ENCODE data around the gene GGA3. TPM values are rescaled to one million over a fixed set of nuclear protein-coding genes. Genes with fewer than 3 reads are reported as not detected.

GGA3 gene
- polyA plus RNA-seq, 1 experiment: 25.0 TPM

DNA sequence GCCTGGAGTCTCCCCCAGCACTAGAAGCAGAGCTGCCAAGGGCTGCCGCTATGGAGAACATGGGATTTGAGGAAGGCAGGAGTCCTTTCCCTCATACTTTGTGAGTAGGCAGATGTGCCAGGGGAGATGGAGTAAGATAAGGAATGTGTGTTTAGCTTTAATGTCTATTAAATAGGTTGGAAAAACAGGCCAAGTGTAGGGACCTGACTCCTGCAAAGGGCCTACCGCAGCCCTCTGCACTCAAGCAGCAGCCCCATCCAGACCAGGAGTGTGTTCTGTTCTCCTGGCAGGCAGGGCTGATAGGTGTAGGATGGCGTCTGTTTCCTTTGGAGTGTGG is 11.4 kb upstream of the GGA3 start:
- Histone ChIP-seq H3K9me3 (ENCODE audit: control insufficient read depth, insufficient read depth, low read length) (no peaks in the 10 kb centered on the region; the same call in 1 of the 2 replicates), H3K27ac (ENCODE audit: low read depth, low read length) (no peak overlapping the region), H3K27me3 (ENCODE audit: control insufficient read depth, insufficient read depth, low read length) (no peaks in the 10 kb centered on the region), H3K4me3 (ENCODE audit: low read depth, low read length) (no peak overlapping the region)
- CTCF ChIA-PET: interaction anchor here (3.7 kb wide), 1 partner anchor 12 kb away, joined by 70 read pairs; the partner anchor contains the start of genes GGA3 and MRPS7
- no peak for TF ChIP-seq CTCF (IDR thresholded peaks at IDR 0.05; ENCODE audit: low read depth, low read length)
- POLR2A ChIA-PET: interaction anchor here (3.1 kb wide), 1 partner anchor 11 kb away, joined by 29 read pairs; the partner anchor contains the start of genes GGA3 and MRPS7
- DNase-seq (ENCODE audit: low read depth, low spot score): no peak

DNA sequence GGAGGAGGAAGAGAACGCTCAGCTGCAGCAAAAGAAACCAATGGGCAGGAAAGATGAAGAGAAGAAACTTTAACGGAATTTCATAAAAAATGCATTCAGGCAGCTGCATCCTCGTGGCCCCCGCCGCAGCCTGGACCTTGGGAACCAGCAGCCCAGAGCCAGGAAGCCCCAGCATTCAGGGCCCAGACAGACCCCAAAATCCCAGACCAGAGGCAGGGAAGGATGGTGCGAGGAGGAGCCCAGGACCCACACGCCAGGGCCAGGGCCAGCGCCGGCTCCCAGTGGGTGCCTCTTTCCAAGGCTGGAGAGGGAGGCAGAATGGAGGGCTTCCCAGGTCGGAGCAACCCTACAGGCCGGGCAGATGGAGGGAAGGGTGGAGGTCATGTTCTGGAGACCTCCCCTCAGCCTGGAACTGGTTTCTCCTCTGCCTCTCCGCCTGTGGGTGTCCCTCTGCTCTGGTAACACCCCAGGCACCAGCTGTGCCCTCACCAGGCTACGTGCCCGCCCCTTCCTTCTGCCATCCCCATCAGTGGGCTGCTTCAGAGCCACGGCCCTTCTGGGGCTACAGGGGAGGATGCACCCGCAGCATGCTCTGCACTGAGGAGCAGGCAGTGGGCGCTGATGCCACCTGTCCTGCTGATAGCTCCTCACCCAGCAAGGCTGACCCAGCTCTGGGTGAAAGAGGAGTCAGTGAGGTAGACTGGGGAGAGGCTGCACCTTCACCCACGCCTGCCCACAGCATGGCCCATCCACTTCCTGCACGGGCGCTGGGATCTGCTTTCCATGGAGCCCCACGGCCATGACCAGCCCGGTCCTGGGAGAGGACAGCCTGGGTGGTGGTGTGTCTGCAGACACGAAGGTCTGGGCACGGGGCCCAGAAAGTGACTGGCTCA is 10.8 kb upstream of the GGA3 start:
- ChIA-PET POLR2A (interaction anchor here (2.4 to 3.1 kb wide), 2 partner anchors 10 to 17 kb away, joined by 24 to 29 read pairs; partner anchors contain the start of genes GGA3, MRPS7 and SLC25A19), CTCF (interaction anchor here (0.6 to 4.5 kb wide), 11 partner anchors 7 to 159 kb away, joined by 3 to 70 read pairs (median 10); partner anchors contain the start of genes GGA3, MRPS7 and SLC25A19)
- H3K27ac ChIP-seq (ENCODE audit: low read depth, low read length): no peak overlapping the region
- H3K27me3 ChIP-seq (ENCODE audit: control insufficient read depth, insufficient read depth, low read length): no peaks in the 10 kb centered on the region
- TF ChIP-seq CTCF (IDR thresholded peaks at IDR 0.05; ENCODE audit: low read depth, low read length): no peak
- no peaks in the 10 kb centered on the region; the same call in 1 of the 2 replicates for H3K9me3 ChIP-seq (ENCODE audit: control insufficient read depth, insufficient read depth, low read length)
- H3K4me3 ChIP-seq (ENCODE audit: low read depth, low read length): peak overlapping the region; percentile 68
- no peak for DNase-seq (ENCODE audit: low read depth, low spot score)

- no peaks in the 10 kb centered on the region; the same call in 1 of the 2 replicates for H3K9me3 ChIP-seq (ENCODE audit: control insufficient read depth, insufficient read depth, low read length)
- no peak overlapping the region for H3K27ac ChIP-seq (ENCODE audit: low read depth, low read length)
- CTCF ChIA-PET: interaction anchor here (0.5 to 4.5 kb wide), 48 partner anchors 8 to 310 kb away, joined by 3 to 70 read pairs (median 4); partner anchors contain the start of genes GGA3, GRB2, MRPS7 and SLC25A19
Measured at GRCh38 chr17:75271233-75271954, 10.0 kb upstream of the GGA3 start.

DNA sequence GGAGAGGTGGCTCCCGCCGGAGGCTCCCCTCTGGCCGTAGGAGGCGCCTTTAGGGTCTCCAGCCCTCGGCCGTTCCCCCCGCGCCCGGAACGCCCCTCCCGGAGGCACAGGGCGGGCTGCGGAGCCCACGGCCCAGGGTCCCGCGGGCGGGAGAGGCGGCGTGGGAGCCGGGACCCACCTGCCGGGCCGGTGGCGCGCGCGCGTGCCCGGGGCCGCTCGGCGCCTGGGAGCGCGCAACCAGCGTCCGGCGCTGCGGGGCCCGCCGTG is 9.5 kb upstream of the GGA3 start, which contains the start of gene MIF4GD:
MIF4GD (minus strand) TSS at position 266 of the 267 bp plus-strand sequence. CDS start 1,036 bp downstream, outside the sequence.
- POLR2A ChIA-PET: interaction anchor here (0.6 to 3.1 kb wide), 8 partner anchors 9 to 612 kb away, joined by 3 to 29 read pairs (median 4); partner anchors contain the start of genes GGA3, GRB2, MRPS7 and NUP85

More at GRCh38 chr17:75271233-75271954, 10.0 kb upstream of the GGA3 start:
- no peak for DNase-seq (ENCODE audit: low read depth, low spot score)
- Histone ChIP-seq H3K4me3 (ENCODE audit: low read depth, low read length) (peak overlapping the region; percentile 68), H3K27me3 (ENCODE audit: control insufficient read depth, insufficient read depth, low read length) (no peaks in the 10 kb centered on the region)
- POLR2A ChIA-PET: interaction anchor here (0.6 to 3.1 kb wide), 7 partner anchors 10 to 611 kb away, joined by 3 to 29 read pairs (median 4); partner anchors contain the start of genes GGA3, GRB2, MRPS7 and NUP85
- TF ChIP-seq CTCF (IDR thresholded peaks at IDR 0.05; ENCODE audit: low read depth, low read length): peak; percentile 44

More for the DNA sequence above, 9.5 kb upstream of the GGA3 start, which contains the start of gene MIF4GD:
- no peak for TF ChIP-seq CTCF (IDR thresholded peaks at IDR 0.05; ENCODE audit: low read depth, low read length)
- Histone ChIP-seq H3K27ac (ENCODE audit: low read depth, low read length) (peak within 1 kb of the TSS; percentile 57), H3K4me3 (ENCODE audit: low read depth, low read length) (peak within 1 kb of the TSS; percentile 78), H3K27me3 (ENCODE audit: control insufficient read depth, insufficient read depth, low read length) (no peaks in the 10 kb centered on the region), H3K9me3 (ENCODE audit: control insufficient read depth, insufficient read depth, low read length) (no peaks in the 10 kb centered on the region; the same call in 1 of the 2 replicates)
- no peak for DNase-seq (ENCODE audit: low read depth, low spot score)
- CTCF ChIA-PET: interaction anchor here (0.5 to 4.5 kb wide), 46 partner anchors 9 to 310 kb away, joined by 3 to 70 read pairs (median 4); partner anchors contain the start of genes GGA3, GRB2, MRPS7 and SLC25A19
